ENCODE results near the gene MYO10. TPM values are rescaled to one million over a fixed set of nuclear protein-coding genes. Genes with fewer than 3 reads are reported as not detected.

The MYO10 gene
- total RNA-seq, 1 experiment from 2014 or later: 71.9 TPM

- BruUV-seq (replicated peaks): no TSS peak
- intact Hi-C loops (cut with micrococcal nuclease; ENCODE audit: unreplicated experiment) (no loop called here), in situ Hi-C loops (cut with HindIII; ENCODE audit: low pct_unique_long_range_greater_than_20kb, low sequenced_read_pairs) (no loop called here)
- H3K4me1 ChIP-seq (ENCODE audit: control insufficient read depth, insufficient read depth, low read length): peaks cover 22% of the 10 kb centered on the region
- no peak overlapping the region; the same call in 1 of the 2 replicates for H3K27ac ChIP-seq (ENCODE audit: low read length)
- no peaks in the 10 kb centered on the region for H3K36me3 ChIP-seq (ENCODE audit: control insufficient read depth, insufficient read depth, low read length)
- H3K27me3 ChIP-seq (ENCODE audit: control insufficient read depth, insufficient read depth, low read length): no peaks in the 10 kb centered on the region
- POLR2A ChIA-PET: no interaction called here
- CTCF ChIA-PET: no interaction called here
- no peak overlapping the region for H3K4me3 ChIP-seq (ENCODE audit: low read depth in 2 of 2, low read length in 2 of 2)
- ATAC-seq: no peak
- no peak for DNase-seq (ENCODE audit: low read depth, low spot score)
- no peaks in the 10 kb centered on the region for H3K9me3 ChIP-seq (ENCODE audit: control insufficient read depth, insufficient read depth, low read depth, low read length)
- TF ChIP-seq, protein P1, sequence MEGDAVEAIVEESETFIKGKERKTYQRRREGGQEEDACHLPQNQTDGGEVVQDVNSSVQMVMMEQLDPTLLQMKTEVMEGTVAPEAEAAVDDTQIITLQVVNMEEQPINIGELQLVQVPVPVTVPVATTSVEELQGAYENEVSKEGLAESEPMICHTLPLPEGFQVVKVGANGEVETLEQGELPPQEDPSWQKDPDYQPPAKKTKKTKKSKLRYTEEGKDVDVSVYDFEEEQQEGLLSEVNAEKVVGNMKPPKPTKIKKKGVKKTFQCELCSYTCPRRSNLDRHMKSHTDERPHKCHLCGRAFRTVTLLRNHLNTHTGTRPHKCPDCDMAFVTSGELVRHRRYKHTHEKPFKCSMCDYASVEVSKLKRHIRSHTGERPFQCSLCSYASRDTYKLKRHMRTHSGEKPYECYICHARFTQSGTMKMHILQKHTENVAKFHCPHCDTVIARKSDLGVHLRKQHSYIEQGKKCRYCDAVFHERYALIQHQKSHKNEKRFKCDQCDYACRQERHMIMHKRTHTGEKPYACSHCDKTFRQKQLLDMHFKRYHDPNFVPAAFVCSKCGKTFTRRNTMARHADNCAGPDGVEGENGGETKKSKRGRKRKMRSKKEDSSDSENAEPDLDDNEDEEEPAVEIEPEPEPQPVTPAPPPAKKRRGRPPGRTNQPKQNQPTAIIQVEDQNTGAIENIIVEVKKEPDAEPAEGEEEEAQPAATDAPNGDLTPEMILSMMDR (IDR thresholded peaks at IDR 0.05): no peak
- TF ChIP-seq SIN3A (IDR thresholded peaks at IDR 0.05; ENCODE audit: borderline replicate concordance, insufficient read depth, low read depth, low read length) (no peak), REST (IDR thresholded peaks at IDR 0.05; ENCODE audit: insufficient read depth in 1 of 2, low read depth in 2 of 2, low read length in 1 of 2) (no peak), TCF7L2 (IDR thresholded peaks at IDR 0.05; ENCODE audit: low read depth, low read length) (no peak), POLR2AphosphoS5 (IDR thresholded peaks at IDR 0.05; ENCODE audit: low read depth, low read length) (no peak)
Observed at GRCh38 chr5:16809010-16809394, 127.1 kb downstream of the MYO10 start.

DNA sequence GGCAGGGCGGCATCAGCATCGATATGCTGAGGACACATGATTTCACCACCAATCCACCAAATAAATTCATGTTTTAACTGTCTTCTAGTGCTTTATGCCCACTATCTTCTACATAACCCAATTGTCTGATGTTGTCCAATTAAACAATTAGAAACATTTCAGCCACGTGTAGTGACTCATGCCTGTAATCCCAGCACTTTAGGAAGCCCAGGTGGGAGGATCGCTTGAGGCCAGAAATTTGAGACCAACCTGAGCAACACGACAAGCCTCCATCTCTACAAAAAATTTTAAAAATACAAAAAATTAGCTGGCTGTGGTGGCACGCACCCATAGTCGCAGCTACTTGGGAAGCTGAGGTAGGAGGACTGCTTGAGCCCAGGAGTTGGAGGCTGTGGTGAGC, 128.1 kb downstream of the MYO10 start:
- Histone ChIP-seq H3K9me3 (ENCODE audit: control insufficient read depth, insufficient read depth, low read depth, low read length) (no peaks in the 10 kb centered on the region), H3K27ac (ENCODE audit: low read length) (no peak overlapping the region), H3K4me3 (ENCODE audit: low read depth in 2 of 2, low read length in 2 of 2) (no peak overlapping the region), H3K4me1 (ENCODE audit: control insufficient read depth, insufficient read depth, low read length) (peaks cover 20% of the 10 kb centered on the region), H3K36me3 (ENCODE audit: control insufficient read depth, insufficient read depth, low read length) (no peaks in the 10 kb centered on the region), H3K27me3 (ENCODE audit: control insufficient read depth, insufficient read depth, low read length) (no peaks in the 10 kb centered on the region)
- in situ Hi-C loops (cut with HindIII; ENCODE audit: low pct_unique_long_range_greater_than_20kb, low sequenced_read_pairs): no loop called here
- ATAC-seq (no peak), DNase-seq (ENCODE audit: low read depth, low spot score) (no peak)
- CTCF ChIA-PET: interaction anchor here (0.7 kb wide), 1 partner anchor 174 kb away, joined by 3 read pairs; no protein-coding TSS in a partner anchor
- POLR2A ChIA-PET: no interaction called here
- BruUV-seq (replicated peaks): no TSS peak
- TF ChIP-seq SIN3A (IDR thresholded peaks at IDR 0.05; ENCODE audit: borderline replicate concordance, insufficient read depth, low read depth, low read length) (no peak), REST (IDR thresholded peaks at IDR 0.05; ENCODE audit: insufficient read depth in 1 of 2, low read depth in 2 of 2, low read length in 1 of 2) (no peak), TCF7L2 (IDR thresholded peaks at IDR 0.05; ENCODE audit: low read depth, low read length) (no peak), POLR2AphosphoS5 (IDR thresholded peaks at IDR 0.05; ENCODE audit: low read depth, low read length) (no peak)
- TF ChIP-seq, protein P1 (IDR thresholded peaks at IDR 0.05): no peak
- intact Hi-C loops (cut with micrococcal nuclease; ENCODE audit: unreplicated experiment): no loop called here

All from Panc1 (cell line).